Activated CD4-positive, alpha-beta T cell treated with anti-CD3 and anti-CD28 coated beads, Interleukin-2, amount 10 ng/mL, durations not matched to agents 7 days and 5 days (primary cell): ENCODE measurements around the gene HOXC13. TPM values are rescaled to one million over a fixed set of nuclear protein-coding genes. Genes with fewer than 3 reads are reported as not detected.

Source experiments
- CTCF ChIA-PET: fragments of 350-600 bp; sonication (Branson Sonifier 250); formaldehyde crosslinking; loops from one replicate; lab custom pipeline; 2021; ENCODE audit warnings: antibody characterized with exemption; lab: Charles Lee
- POLR2A ChIA-PET: fragments of 350-600 bp; sonication (Branson Sonifier 250); formaldehyde crosslinking; loops from one replicate; lab custom pipeline; 2021; ENCODE audit warnings: antibody characterized with exemption; lab: Charles Lee
- DNase-seq: peaks from one replicate; pipeline ENCODE4 v3.0.0-alpha.2; 2020
- H3K27ac Mint-ChIP-seq: one replicate; pipeline ENCODE4 v1.8.0; 2021; ENCODE audit warnings: mild to moderate bottlenecking, moderate library complexity, mixed read lengths
- H3K27me3 Mint-ChIP-seq: one replicate; pipeline ENCODE4 v1.8.0; 2021; ENCODE audit warnings: mixed read lengths
- H3K36me3 Mint-ChIP-seq: one replicate; pipeline ENCODE4 v1.8.0; 2021; ENCODE audit warnings: low read depth, mixed read lengths
- H3K4me1 Mint-ChIP-seq: one replicate; pipeline ENCODE4 v1.8.0; 2021; ENCODE audit warnings: mixed read lengths
- H3K4me3 Mint-ChIP-seq: one replicate; pipeline ENCODE4 v1.8.0; 2021; ENCODE audit warnings: mild to moderate bottlenecking, moderate library complexity, mixed read lengths
- H3K9me3 Mint-ChIP-seq: one replicate; pipeline ENCODE4 v1.8.0; 2021; ENCODE audit warnings: mixed read lengths
- total RNA-seq, 2 experiments: library from RNA; stranded (reverse); gene quantifications; one replicate each; pipeline ENCODE4 v1.2.3, GENCODE V29; 2021

The HOXC13 gene
- total RNA-seq, 2 experiments from 2014 or later: not detected

DNA sequence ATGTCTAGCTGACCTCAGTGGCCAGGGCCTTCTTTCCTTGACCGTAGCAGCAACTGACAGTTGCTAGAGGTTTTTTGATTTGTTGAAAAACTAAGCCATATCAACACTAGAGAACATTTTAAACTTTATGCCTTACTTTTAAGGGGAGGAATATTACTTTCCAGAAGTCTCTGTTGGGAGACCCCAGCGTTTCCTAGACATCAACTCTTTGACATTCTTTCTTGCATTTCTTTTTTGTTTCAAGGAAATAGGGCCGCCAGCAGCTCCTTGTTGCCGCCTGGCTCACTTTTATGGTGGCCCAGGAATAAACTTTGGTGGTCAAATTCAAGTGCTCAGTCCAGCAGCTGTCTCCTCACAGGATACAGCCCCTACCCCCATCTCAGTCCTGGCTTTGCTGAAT lies 31.8 kb downstream of the HOXC13 start:
- ChIA-PET POLR2A (no interaction called here), CTCF (interaction anchor here (0.9 kb wide), 2 partner anchors 15 to 57 kb away, joined by 3 read pairs; partner anchors contain the start of gene HOXC10)
- H3K36me3 Mint-ChIP-seq: peaks cover 8% of the 10 kb centered on the region
- H3K27me3 Mint-ChIP-seq: peaks cover 92% of the 10 kb centered on the region
- no peaks in the 10 kb centered on the region for H3K9me3 Mint-ChIP-seq
- DNase-seq: no peak
- H3K27ac Mint-ChIP-seq: no peak overlapping the region
- no peak overlapping the region for H3K4me3 Mint-ChIP-seq
- peaks cover 16% of the 10 kb centered on the region for H3K4me1 Mint-ChIP-seq

DNA sequence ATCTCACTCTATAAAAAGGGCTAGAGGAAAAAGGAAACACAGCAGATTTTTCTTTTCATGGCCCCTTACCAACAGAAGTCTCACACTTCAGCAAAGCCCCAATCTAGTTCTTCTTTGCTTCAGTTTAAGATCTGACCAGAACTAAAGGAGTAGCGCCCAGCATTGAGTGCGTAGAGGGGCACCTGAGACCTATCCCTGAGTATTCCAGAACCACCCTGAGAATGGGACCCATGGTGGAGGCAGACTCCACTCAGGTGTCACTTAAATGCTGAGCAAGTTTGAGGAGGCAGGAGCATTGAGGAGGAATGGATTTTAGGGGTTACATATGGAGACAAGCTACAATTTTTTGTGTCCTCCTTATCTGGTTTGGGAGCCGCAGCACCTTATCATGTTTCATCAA lies 32.5 kb downstream of the HOXC13 start:
- no peak overlapping the region for H3K27ac Mint-ChIP-seq
- POLR2A ChIA-PET: no interaction called here
- H3K36me3 Mint-ChIP-seq: peaks cover 10% of the 10 kb centered on the region
- no peaks in the 10 kb centered on the region for H3K9me3 Mint-ChIP-seq
- CTCF ChIA-PET: interaction anchor here (0.9 to 1.5 kb wide), 2 partner anchors 26 to 56 kb away, joined by 3 read pairs; no protein-coding TSS in a partner anchor
- no peak overlapping the region for H3K4me3 Mint-ChIP-seq
- peaks cover 18% of the 10 kb centered on the region for H3K4me1 Mint-ChIP-seq
- no peak for DNase-seq
- peaks cover 91% of the 10 kb centered on the region for H3K27me3 Mint-ChIP-seq

DNA sequence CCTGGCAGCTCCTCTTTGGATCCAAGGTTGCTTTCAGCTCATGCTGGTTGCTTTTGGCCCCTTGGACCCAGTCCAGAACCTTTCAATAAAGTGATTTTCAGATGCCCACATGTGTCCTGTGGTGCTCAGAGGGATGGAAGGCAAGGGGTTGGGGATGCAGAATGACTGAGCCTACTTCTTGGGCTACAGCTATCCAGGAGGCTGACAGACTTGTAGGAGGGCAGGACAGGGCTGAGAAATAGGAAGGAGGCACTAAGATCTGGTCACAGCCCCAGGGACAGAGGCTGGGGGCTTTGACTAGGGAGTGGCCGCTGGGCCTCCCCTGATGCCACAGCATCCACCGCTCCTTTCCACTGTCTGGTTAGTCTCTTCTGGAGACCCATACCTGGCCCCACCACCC lies 33.1 kb downstream of the HOXC13 start:
- H3K4me1 Mint-ChIP-seq: peaks cover 13% of the 10 kb centered on the region
- H3K27ac Mint-ChIP-seq: no peak overlapping the region
- H3K36me3 Mint-ChIP-seq: peaks cover 7% of the 10 kb centered on the region
- CTCF ChIA-PET: interaction anchor here (1.1 to 1.5 kb wide), 2 partner anchors 12 to 27 kb away, joined by 3 read pairs; no protein-coding TSS in a partner anchor
- POLR2A ChIA-PET: no interaction called here
- peaks cover 91% of the 10 kb centered on the region for H3K27me3 Mint-ChIP-seq
- no peak overlapping the region for H3K4me3 Mint-ChIP-seq
- no peaks in the 10 kb centered on the region for H3K9me3 Mint-ChIP-seq
- DNase-seq: no peak

DNA sequence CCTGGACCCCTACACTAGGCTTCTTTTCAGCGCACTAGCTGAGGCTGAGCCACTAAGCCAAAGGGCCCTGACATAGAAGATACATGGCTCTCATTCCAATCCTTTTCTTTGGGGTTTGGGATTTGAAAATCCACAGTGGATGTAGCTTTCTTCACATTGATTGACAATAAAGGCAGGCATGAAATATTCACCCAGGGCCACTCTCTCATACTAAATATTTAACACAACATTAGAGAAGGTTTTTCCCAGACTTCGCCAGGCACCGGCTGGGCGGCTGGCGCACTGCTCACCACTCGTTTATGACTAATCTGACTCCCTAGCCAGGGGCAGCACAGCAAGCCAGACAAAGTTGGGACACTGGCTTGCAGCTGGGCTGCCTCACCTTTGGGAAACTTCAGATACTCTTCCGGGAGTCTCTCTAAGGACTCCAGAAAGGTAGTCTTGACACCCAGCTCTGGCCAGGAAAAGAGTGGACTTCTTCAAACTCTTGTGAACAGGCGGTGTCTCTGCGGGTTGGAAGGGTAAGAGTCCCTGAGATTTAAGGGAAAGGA lies 33.6 kb downstream of the HOXC13 start:
- ChIA-PET POLR2A (no interaction called here), CTCF (interaction anchor here (1.1 to 1.5 kb wide), 2 partner anchors 13 to 27 kb away, joined by 3 read pairs; no protein-coding TSS in a partner anchor)
- Mint-ChIP-seq H3K4me1 (peaks cover 13% of the 10 kb centered on the region), H3K27ac (no peak overlapping the region), H3K9me3 (no peaks in the 10 kb centered on the region), H3K36me3 (peaks cover 7% of the 10 kb centered on the region), H3K4me3 (no peak overlapping the region), H3K27me3 (peaks cover 91% of the 10 kb centered on the region)
- no peak for DNase-seq

DNA sequence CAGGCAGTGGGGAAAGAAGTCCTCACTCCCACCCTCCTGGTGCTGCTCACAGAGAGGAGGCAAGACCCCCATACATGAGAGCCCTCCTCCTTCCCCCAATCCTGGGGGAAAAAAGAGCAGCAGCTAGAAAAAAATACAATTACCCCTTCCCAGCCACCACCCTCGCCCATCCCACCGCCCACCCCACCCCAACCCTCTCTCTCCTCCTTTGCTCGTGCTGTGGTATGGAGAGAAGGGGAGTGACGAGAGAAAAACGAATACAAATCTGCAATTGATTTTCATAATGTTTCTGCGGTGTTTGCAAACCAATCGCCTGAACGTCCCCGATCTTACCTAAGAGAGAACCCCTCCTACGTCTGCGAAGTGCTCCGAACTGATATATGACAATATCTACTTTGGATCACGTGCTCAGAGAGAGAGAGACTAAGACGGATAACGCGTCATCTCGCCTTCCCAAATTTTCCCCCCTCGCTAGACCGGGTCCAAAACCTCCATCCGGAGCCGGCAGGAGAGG lies 34.1 kb downstream of the HOXC13 start, which contains the start of gene HOXC11:
Gene HOXC11, plus strand, starts transcription at position 405 of the 514 bp plus-strand sequence. CDS start 116 bp downstream, outside the sequence.
- POLR2A ChIA-PET: no interaction called here
- CTCF ChIA-PET: interaction anchor here (1.1 kb wide), 1 partner anchor 13 kb away, joined by 3 read pairs; no protein-coding TSS in a partner anchor
- H3K4me1 Mint-ChIP-seq: peaks cover 13% of the 10 kb centered on the region
- H3K27ac Mint-ChIP-seq: peak within 1 kb of the TSS; percentile 55
- no peak for DNase-seq
- no peaks in the 10 kb centered on the region for H3K9me3 Mint-ChIP-seq
- peaks cover 7% of the 10 kb centered on the region for H3K36me3 Mint-ChIP-seq
- peaks cover 91% of the 10 kb centered on the region for H3K27me3 Mint-ChIP-seq
- H3K4me3 Mint-ChIP-seq: peak within 1 kb of the TSS; percentile 43

DNA sequence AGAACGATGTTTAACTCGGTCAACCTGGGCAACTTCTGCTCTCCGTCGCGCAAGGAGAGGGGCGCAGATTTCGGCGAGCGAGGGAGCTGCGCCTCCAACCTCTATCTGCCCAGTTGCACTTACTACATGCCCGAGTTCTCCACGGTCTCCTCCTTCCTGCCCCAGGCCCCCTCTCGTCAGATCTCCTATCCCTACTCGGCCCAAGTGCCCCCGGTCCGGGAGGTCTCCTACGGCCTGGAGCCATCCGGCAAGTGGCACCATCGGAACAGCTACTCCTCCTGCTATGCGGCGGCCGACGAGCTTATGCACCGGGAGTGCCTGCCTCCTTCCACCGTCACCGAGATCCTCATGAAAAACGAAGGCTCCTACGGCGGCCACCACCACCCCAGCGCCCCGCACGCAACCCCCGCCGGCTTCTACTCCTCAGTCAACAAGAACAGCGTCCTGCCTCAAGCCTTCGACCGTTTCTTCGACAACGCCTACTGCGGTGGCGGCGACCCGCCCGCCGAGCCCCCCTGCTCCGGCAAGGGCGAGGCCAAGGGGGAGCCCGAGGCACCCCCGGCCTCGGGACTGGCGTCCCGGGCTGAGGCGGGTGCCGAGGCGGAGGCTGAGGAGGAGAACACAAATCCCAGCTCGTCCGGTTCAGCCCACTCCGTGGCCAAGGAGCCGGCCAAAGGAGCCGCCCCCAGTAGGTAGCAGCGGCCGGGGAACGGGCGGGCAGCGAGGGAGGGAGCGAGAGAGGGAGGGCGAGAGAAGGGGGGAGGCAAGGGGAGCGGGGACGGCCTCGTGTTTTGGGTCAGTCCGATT lies 34.8 kb downstream of the HOXC13 start:
- Mint-ChIP-seq H3K27ac (peak overlapping the region; percentile 55), H3K27me3 (peaks cover 91% of the 10 kb centered on the region)

DNA sequence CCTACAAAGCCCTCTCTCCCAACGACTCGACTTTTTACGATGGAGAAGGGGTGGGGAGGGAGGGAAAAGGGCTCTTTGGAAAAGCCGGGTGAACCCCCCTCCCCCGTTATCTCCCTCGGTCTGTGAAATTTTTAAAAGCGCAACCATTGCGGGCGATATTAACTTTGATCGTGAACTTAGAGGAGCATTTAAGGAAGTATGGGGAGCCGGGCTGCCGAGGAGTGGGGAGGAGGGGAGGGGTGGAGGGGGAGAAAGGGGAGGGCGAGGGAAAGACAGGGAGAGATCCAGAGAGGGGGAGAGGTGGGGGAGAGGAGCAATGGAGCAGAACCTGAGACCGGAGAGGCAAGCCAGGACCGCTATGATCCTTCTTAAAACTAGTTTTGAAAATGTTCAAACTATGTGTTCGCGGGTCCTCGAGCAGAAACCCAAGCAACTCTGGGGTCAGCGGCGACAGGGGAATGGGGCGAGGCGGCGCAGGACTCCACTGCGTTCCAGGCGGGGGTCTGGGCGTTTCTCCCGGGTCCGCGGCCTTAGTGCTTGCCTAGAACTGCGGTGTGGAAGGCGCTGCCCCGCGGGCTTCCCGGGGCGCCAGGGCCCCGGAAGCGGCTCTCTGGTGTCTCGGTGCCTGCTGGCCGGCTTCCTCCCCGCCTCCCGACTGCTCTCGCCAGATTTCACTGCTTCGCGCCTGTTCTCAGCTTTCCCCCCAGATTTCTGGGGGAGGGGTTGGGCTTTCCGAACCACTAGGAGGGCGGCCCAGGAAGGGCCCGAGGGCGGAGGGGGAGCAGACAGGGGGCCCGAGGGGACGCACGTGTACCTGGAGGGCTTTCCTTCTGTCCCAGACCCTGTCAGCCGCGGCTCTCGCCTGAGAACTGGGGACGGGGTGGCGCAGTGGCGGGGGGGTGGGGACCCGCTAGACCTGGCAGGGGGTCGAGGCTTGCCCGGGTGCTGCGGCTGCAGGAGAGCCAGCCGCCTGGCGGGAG lies 35.7 kb downstream of the HOXC13 start, which contains the start of gene HOTAIR:
Gene HOTAIR, minus strand, starts transcription at position 871 of the 980 bp plus-strand sequence.
- ChIA-PET POLR2A (no interaction called here), CTCF (interaction anchor here (0.6 kb wide), 1 partner anchor 39 kb away, joined by 4 read pairs; no protein-coding TSS in a partner anchor)
- peaks cover 91% of the 10 kb centered on the region for H3K27me3 Mint-ChIP-seq
- peak within 1 kb of the TSS; percentile 34 for H3K4me3 Mint-ChIP-seq
- H3K27ac Mint-ChIP-seq: peak within 1 kb of the TSS; percentile 60
- H3K36me3 Mint-ChIP-seq: peaks cover 7% of the 10 kb centered on the region
- peaks cover 13% of the 10 kb centered on the region for H3K4me1 Mint-ChIP-seq
- no peak for DNase-seq
- no peaks in the 10 kb centered on the region for H3K9me3 Mint-ChIP-seq

More for the DNA sequence above, 34.8 kb downstream of the HOXC13 start:
- peak overlapping the region; percentile 43 for H3K4me3 Mint-ChIP-seq
- H3K4me1 Mint-ChIP-seq: peaks cover 13% of the 10 kb centered on the region
- no peak for DNase-seq
- ChIA-PET POLR2A (no interaction called here), CTCF (no interaction called here)
- H3K9me3 Mint-ChIP-seq: no peaks in the 10 kb centered on the region
- H3K36me3 Mint-ChIP-seq: peaks cover 7% of the 10 kb centered on the region

DNA sequence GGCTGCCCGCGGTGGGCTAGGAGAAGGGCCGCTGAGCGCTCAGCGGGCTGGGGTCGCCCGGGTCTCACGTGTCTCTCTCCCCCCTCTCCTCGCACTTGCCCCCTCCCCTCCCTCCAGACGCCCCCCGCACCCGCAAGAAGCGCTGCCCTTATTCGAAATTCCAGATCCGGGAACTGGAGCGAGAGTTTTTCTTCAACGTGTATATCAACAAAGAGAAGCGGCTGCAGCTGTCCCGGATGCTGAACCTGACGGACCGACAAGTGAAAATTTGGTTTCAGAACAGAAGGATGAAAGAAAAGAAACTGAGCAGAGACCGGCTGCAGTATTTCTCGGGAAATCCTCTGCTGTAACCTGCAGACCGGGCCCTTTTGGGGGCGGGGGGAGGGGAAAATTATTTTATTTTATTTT lies 36.4 kb downstream of the HOXC13 start:
- DNase-seq: no peak
- peaks cover 91% of the 10 kb centered on the region for H3K27me3 Mint-ChIP-seq
- H3K36me3 Mint-ChIP-seq: peaks cover 7% of the 10 kb centered on the region
- H3K4me1 Mint-ChIP-seq: peaks cover 13% of the 10 kb centered on the region
- no peak overlapping the region for H3K27ac Mint-ChIP-seq
- ChIA-PET POLR2A (no interaction called here), CTCF (interaction anchor here (0.6 to 0.9 kb wide), 3 partner anchors 29 to 232 kb away, joined by 3 to 4 read pairs (median 4); no protein-coding TSS in a partner anchor)
- no peak overlapping the region for H3K4me3 Mint-ChIP-seq
- no peaks in the 10 kb centered on the region for H3K9me3 Mint-ChIP-seq

DNA sequence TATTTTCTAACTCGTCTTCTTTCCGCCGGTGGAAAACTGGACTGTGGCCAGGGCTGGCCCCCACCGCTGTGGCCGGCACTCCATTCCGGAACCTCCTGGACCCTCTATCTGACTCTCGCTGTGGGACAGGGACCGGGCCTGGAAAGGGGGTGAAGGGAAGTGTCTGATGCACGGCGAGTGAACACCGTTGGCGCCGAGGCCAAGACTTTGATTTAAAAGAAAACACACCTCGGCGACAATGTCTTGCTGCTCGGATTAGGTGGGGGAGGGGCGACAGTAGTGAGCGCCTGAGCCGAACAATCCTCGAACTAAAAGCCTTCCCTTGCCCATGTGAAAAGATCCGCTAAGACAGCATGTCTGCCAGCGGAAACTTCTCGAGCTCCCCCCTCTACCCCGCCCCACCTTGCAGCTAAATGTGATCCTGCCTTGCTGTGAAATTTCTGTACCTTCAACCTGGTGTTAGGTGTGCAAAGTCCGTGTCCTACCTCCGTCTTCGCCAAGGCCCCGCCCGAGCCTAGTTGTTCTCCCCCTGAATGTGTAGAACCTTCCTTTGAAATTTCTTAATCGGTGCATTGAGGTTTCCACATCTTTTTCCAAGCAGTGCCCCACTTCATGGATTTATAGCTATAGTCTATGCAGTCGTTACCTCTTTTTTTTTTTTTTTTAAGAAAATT lies 37.0 kb downstream of the HOXC13 start:
- H3K4me3 Mint-ChIP-seq: peak overlapping the region; percentile 34
- H3K9me3 Mint-ChIP-seq: no peaks in the 10 kb centered on the region
- peak overlapping the region; percentile 60 for H3K27ac Mint-ChIP-seq
- ChIA-PET POLR2A (no interaction called here), CTCF (interaction anchor here (0.6 to 1.0 kb wide), 4 partner anchors 29 to 239 kb away, joined by 3 to 4 read pairs (median 4); no protein-coding TSS in a partner anchor)
- H3K4me1 Mint-ChIP-seq: peaks cover 13% of the 10 kb centered on the region
- H3K27me3 Mint-ChIP-seq: peaks cover 91% of the 10 kb centered on the region
- H3K36me3 Mint-ChIP-seq: peaks cover 7% of the 10 kb centered on the region
- DNase-seq: no peak

DNA sequence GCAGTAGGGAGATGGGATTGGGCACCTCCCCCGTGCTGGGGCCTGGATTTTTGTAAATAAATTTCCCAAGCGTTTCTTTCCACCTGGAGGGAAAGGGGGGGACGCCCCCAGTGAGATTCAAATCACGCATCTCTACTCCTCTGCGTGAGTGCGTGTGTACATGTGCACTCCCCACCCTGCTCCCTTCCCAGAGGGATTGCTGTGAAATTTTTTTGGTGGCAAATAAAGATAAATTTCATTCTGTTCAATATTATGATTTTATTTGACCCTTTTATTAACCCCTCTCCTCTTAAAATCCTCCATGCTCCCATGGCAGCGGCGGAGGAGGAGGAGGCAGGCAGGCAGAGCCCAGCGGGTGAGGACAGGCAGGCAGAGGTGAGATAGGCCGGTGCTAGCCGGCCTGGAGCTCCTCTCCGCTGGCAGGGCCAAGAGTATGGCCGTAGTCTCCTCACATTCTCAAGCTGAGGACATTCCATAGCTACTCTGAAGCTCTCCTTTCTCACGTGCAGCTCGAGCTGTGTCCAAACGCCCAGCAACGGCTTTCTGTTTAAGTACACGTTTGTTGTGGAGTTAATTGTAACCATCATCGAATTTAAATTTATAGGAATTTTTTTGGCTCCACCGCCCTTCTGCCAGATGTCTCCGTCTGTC lies 37.7 kb downstream of the HOXC13 start:
- Mint-ChIP-seq H3K4me3 (no peak overlapping the region), H3K27me3 (peaks cover 91% of the 10 kb centered on the region), H3K27ac (no peak overlapping the region), H3K36me3 (peaks cover 7% of the 10 kb centered on the region), H3K4me1 (peaks cover 13% of the 10 kb centered on the region), H3K9me3 (no peaks in the 10 kb centered on the region)
- no peak for DNase-seq
- ChIA-PET POLR2A (no interaction called here), CTCF (interaction anchor here (0.9 to 1.0 kb wide), 2 partner anchors 231 to 238 kb away, joined by 3 read pairs; no protein-coding TSS in a partner anchor)
